Skeletal muscle cell (primary cell): ENCODE measurements around the gene SRMS.

Experiments used
- DNase-seq: peaks from one replicate; pipeline ENCODE4 v3.0.0-alpha.2; 2010; ENCODE audit warnings: low read depth
- H3K4me3 ChIP-seq: 2 replicates; pipeline ENCODE4 v1.5.1; 2011; ENCODE audit warnings: low read depth, mild to moderate bottlenecking, control low read depth, low read length, moderate library complexity

The SRMS gene

GRCh38 chr20:63541371-63541770 is 6.2 kb downstream of the SRMS start:
- no peak for DNase-seq
- H3K4me3 ChIP-seq = no peak overlapping the region

GRCh38 chr20:63540417-63541186 is 6.9 kb downstream of the SRMS start:
- H3K4me3 ChIP-seq = no peak overlapping the region

GRCh38 chr20:63539441-63540370 is 7.8 kb downstream of the SRMS start:
- H3K4me3 ChIP-seq = no peak overlapping the region
- DNase-seq = no peak

More at GRCh38 chr20:63540417-63541186, 6.9 kb downstream of the SRMS start:
- no peak for DNase-seq

GRCh38 chr20:63539092-63539430 is 8.5 kb downstream of the SRMS start:
- no peak overlapping the region for H3K4me3 ChIP-seq
- DNase-seq = no peak

- H3K4me3 ChIP-seq = peak overlapping the region; percentile 26
- no peak for DNase-seq
Measured at GRCh38 chr20:63538204-63539091, 9.1 kb downstream of the SRMS start.

- peak; percentile 58 for DNase-seq
- peak overlapping the region; percentile 26 for H3K4me3 ChIP-seq
Measured at GRCh38 chr20:63537525-63538203, 9.9 kb downstream of the SRMS start.

- no peak for DNase-seq
- peak within 1 kb of the TSS; percentile 26 for H3K4me3 ChIP-seq
Measured at GRCh38 chr20:63536997-63537524, 10.5 kb downstream of the SRMS start, which contains the start of gene PTK6. Gene PTK6, minus strand, starts transcription at chr20:63537376. Its CDS starts 62 bp downstream, at chr20:63537314.

- DNase-seq = peak; percentile 37
- no peak overlapping the region for H3K4me3 ChIP-seq
Measured at GRCh38 chr20:63536241-63536977, 11.1 kb downstream of the SRMS start.

- no peak for DNase-seq
- H3K4me3 ChIP-seq = no peak overlapping the region
Measured at GRCh38 chr20:63534831-63535651, 12.5 kb downstream of the SRMS start.

- DNase-seq = no peak
- no peak overlapping the region for H3K4me3 ChIP-seq
Measured at GRCh38 chr20:63534427-63534830, 13.1 kb downstream of the SRMS start.

- no peak for DNase-seq
- H3K4me3 ChIP-seq = no peak overlapping the region
Measured at GRCh38 chr20:63533871-63534393, 13.6 kb downstream of the SRMS start.

- H3K4me3 ChIP-seq = no peak overlapping the region
- DNase-seq = no peak
Measured at GRCh38 chr20:63533388-63533787, 14.2 kb downstream of the SRMS start.

GRCh38 chr20:63532449-63532971 is 15.0 kb downstream of the SRMS start:
- H3K4me3 ChIP-seq = no peak overlapping the region
- no peak for DNase-seq

- no peak overlapping the region for H3K4me3 ChIP-seq
- no peak for DNase-seq
Measured at GRCh38 chr20:63531686-63532448, 15.7 kb downstream of the SRMS start.

- DNase-seq = no peak
- H3K4me3 ChIP-seq = no peak overlapping the region
Measured at GRCh38 chr20:63530788-63531160, 16.8 kb downstream of the SRMS start.
